ENCODE results near the gene MTOR. TPM values are rescaled to one million over a fixed set of nuclear protein-coding genes. Genes with fewer than 3 reads are reported as not detected.

MTOR gene
- polyA plus RNA-seq, 3 donors: 2.0 to 29.4 (median 3.3) TPM

DNA sequence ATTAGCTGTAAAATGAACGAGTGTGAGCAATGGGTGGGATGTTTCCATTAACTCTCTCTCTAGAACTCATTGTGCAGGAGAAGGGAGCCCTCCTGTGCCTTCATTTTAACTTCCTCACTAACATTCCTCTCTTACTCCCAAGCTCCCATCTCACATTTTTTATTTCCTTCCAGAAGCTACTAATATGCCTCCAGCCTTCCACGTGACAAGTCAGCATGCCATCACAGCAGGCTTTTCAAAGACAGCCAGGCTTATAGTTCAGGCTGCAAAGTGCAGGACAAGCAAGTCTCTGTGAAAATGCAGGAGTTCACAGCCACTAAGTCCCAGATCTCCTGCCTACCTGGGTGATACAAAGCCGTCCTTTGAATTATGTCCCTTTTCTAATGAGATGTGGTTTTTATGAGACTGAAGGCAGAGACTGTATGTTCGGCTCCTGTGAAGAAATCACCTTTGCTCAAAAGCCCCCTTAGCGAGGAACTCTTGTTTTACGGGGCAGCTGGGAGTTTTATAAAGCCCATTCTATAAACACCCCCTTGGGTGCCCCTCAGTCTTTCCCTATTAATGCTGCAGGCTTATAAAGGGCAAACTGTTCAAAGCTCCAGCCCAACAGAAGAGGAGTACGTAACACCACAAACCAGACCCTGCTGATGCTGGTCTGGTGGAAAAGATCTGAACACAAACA, 87.9 kb downstream of the MTOR start:
- H3K27me3 Mint-ChIP-seq (ENCODE audit: low read depth in 3 of 3): peaks cover 0 to 2% (median 0%) of the 10 kb centered on the region in 3 donors
- no peaks in the 10 kb centered on the region for H3K4me1 Mint-ChIP-seq
- Histone ChIP-seq H3K4me3 (replicated peaks in 1 of 3; ENCODE audit: low read depth in 2 of 3, low read length in 3 of 3) (no peak overlapping the region), H3K9ac (ENCODE audit: insufficient read depth, low read length, poor library complexity, severe bottlenecking) (no peak overlapping the region), H3K4me1 (ENCODE audit: control insufficient read depth in 1 of 2, insufficient read depth in 2 of 2, low read length in 2 of 2) (no peaks in the 10 kb centered on the region), H2AFZ (ENCODE audit: insufficient read depth, low read depth, low read length, poor library complexity, severe bottlenecking) (no peak overlapping the region), H4K20me1 (ENCODE audit: insufficient read depth, low read length) (no peaks in the 10 kb centered on the region), H3K27me3 (ENCODE audit: control insufficient read depth in 2 of 2, insufficient read depth in 2 of 2, low read length in 2 of 2) (no peaks in the 10 kb centered on the region), H3K27ac (ENCODE audit: low read depth in 1 of 2, low read length in 2 of 2) (no peak overlapping the region), H3K36me3 (replicated peaks in 1 of 2; ENCODE audit: control insufficient read depth in 1 of 2, insufficient read depth in 2 of 2, low read length in 2 of 2) (peaks cover 20 to 61% of the 10 kb centered on the region in 2 donors), H3K9me3 (replicated peaks in 1 of 2; ENCODE audit: control insufficient read depth in 1 of 2, insufficient read depth in 1 of 2, low read length in 2 of 2) (no peaks in the 10 kb centered on the region), H3K4me2 (replicated peaks; ENCODE audit: extremely low read depth, low read length, poor library complexity, severe bottlenecking) (no peak overlapping the region), H3K79me2 (ENCODE audit: insufficient read depth, low read length) (no peaks in the 10 kb centered on the region)
- no peak overlapping the region for H3K4me3 Mint-ChIP-seq
- peak overlapping the region in 2 of 7 donors; percentile 3 to 23 for H3K27ac Mint-ChIP-seq
- no peaks in the 10 kb centered on the region for H3K9me3 Mint-ChIP-seq
- no peak for DNase-seq
- TF ChIP-seq, protein P1, sequence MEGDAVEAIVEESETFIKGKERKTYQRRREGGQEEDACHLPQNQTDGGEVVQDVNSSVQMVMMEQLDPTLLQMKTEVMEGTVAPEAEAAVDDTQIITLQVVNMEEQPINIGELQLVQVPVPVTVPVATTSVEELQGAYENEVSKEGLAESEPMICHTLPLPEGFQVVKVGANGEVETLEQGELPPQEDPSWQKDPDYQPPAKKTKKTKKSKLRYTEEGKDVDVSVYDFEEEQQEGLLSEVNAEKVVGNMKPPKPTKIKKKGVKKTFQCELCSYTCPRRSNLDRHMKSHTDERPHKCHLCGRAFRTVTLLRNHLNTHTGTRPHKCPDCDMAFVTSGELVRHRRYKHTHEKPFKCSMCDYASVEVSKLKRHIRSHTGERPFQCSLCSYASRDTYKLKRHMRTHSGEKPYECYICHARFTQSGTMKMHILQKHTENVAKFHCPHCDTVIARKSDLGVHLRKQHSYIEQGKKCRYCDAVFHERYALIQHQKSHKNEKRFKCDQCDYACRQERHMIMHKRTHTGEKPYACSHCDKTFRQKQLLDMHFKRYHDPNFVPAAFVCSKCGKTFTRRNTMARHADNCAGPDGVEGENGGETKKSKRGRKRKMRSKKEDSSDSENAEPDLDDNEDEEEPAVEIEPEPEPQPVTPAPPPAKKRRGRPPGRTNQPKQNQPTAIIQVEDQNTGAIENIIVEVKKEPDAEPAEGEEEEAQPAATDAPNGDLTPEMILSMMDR (IDR thresholded peaks at IDR 0.05): no peak
- peaks cover 39 to 59% of the 10 kb centered on the region in 2 donors for H3K36me3 Mint-ChIP-seq
- intact Hi-C loops (cut with micrococcal nuclease): no loop called here
- 90% methylated on average over 2 of the region's 7 CpGs for WGBS (ENCODE audit: insufficient coverage)

DNA sequence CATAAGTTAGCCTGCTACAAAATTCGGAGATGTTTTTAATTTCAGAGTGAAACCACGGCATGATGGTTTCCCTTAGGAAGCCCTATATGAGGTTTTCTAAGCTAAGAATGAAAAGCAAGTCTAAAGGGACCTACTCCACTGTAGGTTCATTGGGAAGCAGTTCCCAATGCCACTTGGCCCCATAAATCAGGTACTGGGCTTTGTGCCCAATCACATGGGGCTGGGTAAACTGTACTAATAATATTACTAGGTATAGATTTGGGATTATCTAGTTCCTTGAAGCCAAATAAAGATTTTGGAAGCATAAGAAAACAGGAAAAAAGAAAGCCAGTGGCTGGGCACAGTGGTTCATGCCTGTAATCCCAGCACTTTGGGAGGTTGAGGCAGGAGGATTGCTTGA, 92.2 kb downstream of the MTOR start:
- 100% methylated on average over 2 of the region's 2 CpGs for WGBS (ENCODE audit: insufficient coverage)
- H3K4me2 ChIP-seq (replicated peaks; ENCODE audit: extremely low read depth, low read length, poor library complexity, severe bottlenecking): no peak overlapping the region

More for the DNA sequence above, 92.2 kb downstream of the MTOR start:
- Mint-ChIP-seq H3K27me3 (ENCODE audit: low read depth in 3 of 3) (peaks cover 0 to 2% (median 2%) of the 10 kb centered on the region in 3 donors), H3K4me3 (no peak overlapping the region), H3K4me1 (no peaks in the 10 kb centered on the region), H3K27ac (no peak overlapping the region), H3K9me3 (peaks cover 2 to 4% (median 3%) of the 10 kb centered on the region in 7 donors), H3K36me3 (peaks cover 19 to 42% of the 10 kb centered on the region in 2 donors)
- no peaks in the 10 kb centered on the region for H4K20me1 ChIP-seq (ENCODE audit: insufficient read depth, low read length)
- no peak overlapping the region for H3K9ac ChIP-seq (ENCODE audit: insufficient read depth, low read length, poor library complexity, severe bottlenecking)
- TF ChIP-seq, protein P1 (IDR thresholded peaks at IDR 0.05): no peak
- H3K79me2 ChIP-seq (ENCODE audit: insufficient read depth, low read length): no peaks in the 10 kb centered on the region
- no peak overlapping the region for H3K4me3 ChIP-seq (replicated peaks in 1 of 3; ENCODE audit: low read depth in 2 of 3, low read length in 3 of 3)
- intact Hi-C loops (cut with micrococcal nuclease): no loop called here
- H3K4me1 ChIP-seq (ENCODE audit: control insufficient read depth in 1 of 2, insufficient read depth in 2 of 2, low read length in 2 of 2): no peaks in the 10 kb centered on the region
- no peaks in the 10 kb centered on the region for H3K9me3 ChIP-seq (replicated peaks in 1 of 2; ENCODE audit: control insufficient read depth in 1 of 2, insufficient read depth in 1 of 2, low read length in 2 of 2)
- no peaks in the 10 kb centered on the region for H3K27me3 ChIP-seq (ENCODE audit: control insufficient read depth in 2 of 2, insufficient read depth in 2 of 2, low read length in 2 of 2)
- no peak overlapping the region for H2AFZ ChIP-seq (ENCODE audit: insufficient read depth, low read depth, low read length, poor library complexity, severe bottlenecking)
- H3K36me3 ChIP-seq (replicated peaks in 1 of 2; ENCODE audit: control insufficient read depth in 1 of 2, insufficient read depth in 2 of 2, low read length in 2 of 2): peaks cover 12 to 27% of the 10 kb centered on the region in 2 donors
- no peak overlapping the region for H3K27ac ChIP-seq (ENCODE audit: low read depth in 1 of 2, low read length in 2 of 2)
- no peak for DNase-seq
